Measurements from ENCODE around the gene DBP. TPM values are rescaled to one million over a fixed set of nuclear protein-coding genes. Genes with fewer than 3 reads are reported as not detected.

DBP gene
- total RNA-seq, 1 experiment from 2014 or later, result 12.6 TPM

DNA sequence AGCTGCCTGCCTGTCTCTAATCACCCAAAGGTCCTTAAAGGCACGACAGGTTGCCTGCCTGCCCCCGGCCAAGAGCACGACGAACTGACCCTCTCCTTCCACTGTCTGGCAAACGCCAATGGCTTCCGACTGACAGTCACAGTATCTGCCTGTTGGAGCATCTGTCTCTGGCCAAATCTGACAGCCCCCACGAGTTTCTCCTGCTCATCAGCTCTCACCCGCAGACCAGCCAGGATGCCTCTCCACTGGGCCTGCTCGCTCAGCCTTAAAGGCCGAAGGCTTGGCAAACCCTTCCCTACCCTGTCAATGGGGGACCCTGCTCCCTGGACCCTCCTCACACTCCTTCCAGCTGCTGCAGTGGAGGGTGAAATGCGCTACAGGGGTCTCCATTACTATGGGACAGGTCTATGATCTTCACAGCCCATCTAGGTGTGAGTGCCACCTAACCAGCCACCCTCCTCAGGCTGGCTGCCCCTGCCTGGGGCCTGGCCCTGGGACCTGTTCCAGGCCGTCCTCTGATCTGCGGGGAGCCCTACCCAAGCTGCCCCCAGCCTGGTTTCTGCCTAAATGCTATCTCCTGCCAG lies 23.2 kb downstream of the DBP start:
- no peak overlapping the region for H4K91ac ChIP-seq (ENCODE audit: insufficient read length, low read depth, low read length)
- no peak overlapping the region for H3T11ph ChIP-seq (ENCODE audit: low read length)
- TF ChIP-seq, protein P1, sequence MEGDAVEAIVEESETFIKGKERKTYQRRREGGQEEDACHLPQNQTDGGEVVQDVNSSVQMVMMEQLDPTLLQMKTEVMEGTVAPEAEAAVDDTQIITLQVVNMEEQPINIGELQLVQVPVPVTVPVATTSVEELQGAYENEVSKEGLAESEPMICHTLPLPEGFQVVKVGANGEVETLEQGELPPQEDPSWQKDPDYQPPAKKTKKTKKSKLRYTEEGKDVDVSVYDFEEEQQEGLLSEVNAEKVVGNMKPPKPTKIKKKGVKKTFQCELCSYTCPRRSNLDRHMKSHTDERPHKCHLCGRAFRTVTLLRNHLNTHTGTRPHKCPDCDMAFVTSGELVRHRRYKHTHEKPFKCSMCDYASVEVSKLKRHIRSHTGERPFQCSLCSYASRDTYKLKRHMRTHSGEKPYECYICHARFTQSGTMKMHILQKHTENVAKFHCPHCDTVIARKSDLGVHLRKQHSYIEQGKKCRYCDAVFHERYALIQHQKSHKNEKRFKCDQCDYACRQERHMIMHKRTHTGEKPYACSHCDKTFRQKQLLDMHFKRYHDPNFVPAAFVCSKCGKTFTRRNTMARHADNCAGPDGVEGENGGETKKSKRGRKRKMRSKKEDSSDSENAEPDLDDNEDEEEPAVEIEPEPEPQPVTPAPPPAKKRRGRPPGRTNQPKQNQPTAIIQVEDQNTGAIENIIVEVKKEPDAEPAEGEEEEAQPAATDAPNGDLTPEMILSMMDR (conservative IDR thresholded peaks at IDR 0.05), result no peak
- H3K56ac ChIP-seq (ENCODE audit: insufficient read length, low read depth, low read length), result no peak overlapping the region
- no peaks in the 10 kb centered on the region for H3K27me3 ChIP-seq (ENCODE audit: insufficient read depth, low read length)
- H3K9me3 Mint-ChIP-seq, result no peaks in the 10 kb centered on the region; a peak in 1 of 5 replicates
- H3K9me3 ChIP-seq (ENCODE audit: control insufficient read depth, low read depth, low read length), result no peaks in the 10 kb centered on the region
- no peak overlapping the region for H4K8ac ChIP-seq (replicated peaks; ENCODE audit: insufficient read length, low read depth, low read length)
- no peak overlapping the region for H2AK5ac ChIP-seq (ENCODE audit: insufficient read length, low read length)
- no peaks in the 10 kb centered on the region for H4K20me1 ChIP-seq (ENCODE audit: control insufficient read depth, insufficient read depth, insufficient read length)
- H2BK120ac ChIP-seq (ENCODE audit: low read depth, low read length, poor library complexity, severe bottlenecking), result no peak overlapping the region
- no peak overlapping the region for H2BK20ac ChIP-seq (ENCODE audit: low read depth, low read length, poor library complexity, severe bottlenecking)
- H3K27ac ChIP-seq (ENCODE audit: insufficient read length, low read depth, low read length), result no peak overlapping the region
- peaks cover 5% of the 10 kb centered on the region for H3K23me2 ChIP-seq (ENCODE audit: insufficient read length, low read depth, low read length, poor library complexity, severe bottlenecking)
- DNase-seq, result no peak
- peaks cover 30 to 46% of the 10 kb centered on the region in 2 experiments for H3K4me1 Mint-ChIP-seq
- peaks cover 4% of the 10 kb centered on the region for H3K79me1 ChIP-seq (ENCODE audit: insufficient read depth, low read depth, low read length, poor library complexity, severe bottlenecking)
- H3K18ac ChIP-seq (ENCODE audit: insufficient read length, low read depth, low read length), result no peak overlapping the region
- H3K14ac ChIP-seq (ENCODE audit: insufficient read depth, low read length), result peak overlapping the region; percentile 44; the same call in 1 of the 2 replicates
- no peaks in the 10 kb centered on the region; the same call in 1 of the 2 replicates for H3K27me3 Mint-ChIP-seq (ENCODE audit: low read depth)
- H3K23ac ChIP-seq (ENCODE audit: insufficient read length, low read depth, low read length), result no peak overlapping the region
- no peak overlapping the region for H4K5ac ChIP-seq (ENCODE audit: insufficient read length, low read depth, low read length)
- no peak overlapping the region for H2BK5ac ChIP-seq (ENCODE audit: insufficient read length, low read length)
- H2BK12ac ChIP-seq (ENCODE audit: insufficient read length, low read depth, low read length), result no peak overlapping the region
- H3K27ac Mint-ChIP-seq, result peak overlapping the region; percentile 96 to 98 (median 97)
- no peak overlapping the region for H2BK15ac ChIP-seq (ENCODE audit: low read depth, low read length)
- peak overlapping the region; percentile 5 for H3K9ac ChIP-seq (ENCODE audit: extremely low read depth, insufficient read length, low read length)
- no peak overlapping the region for H3K4me2 ChIP-seq (ENCODE audit: insufficient read depth, insufficient read length, low read length)
- no CpG with 5 or more reads among the region's 13 CpGs for WGBS (ENCODE audit: extremely low coverage, insufficient read length, low lambda C conversion rate)
- peak overlapping the region; percentile 42 to 68; a peak in 3 of 5 replicates for H3K4me3 Mint-ChIP-seq
- peaks cover 3% of the 10 kb centered on the region; the same call in 1 of the 2 replicates for H3K4me1 ChIP-seq (ENCODE audit: insufficient read depth, low read length)
- peaks cover 18% of the 10 kb centered on the region for H3K79me2 ChIP-seq (ENCODE audit: insufficient read depth, low read length)
- H2AFZ ChIP-seq (ENCODE audit: low read length), result no peak overlapping the region
- peaks cover 36 to 56% (median 50%) of the 10 kb centered on the region in 3 experiments for H3K36me3 Mint-ChIP-seq (ENCODE audit: insufficient read depth in 1 of 3, low read depth in 3 of 3)
- no peak overlapping the region for H3K4ac ChIP-seq (ENCODE audit: low read depth, low read length)
